Stimulated activated CD4-positive, alpha-beta T cell treated with anti-CD3 and anti-CD28 coated beads, TNF-alpha, amount 100 ng/mL, for 24 hours (primary cell): Measurements from ENCODE around the gene MYL6B.

Experiments used
- DNase-seq, 3 experiments: peaks; one replicate each; pipeline ENCODE4 v3.0.0-alpha.2; 2020; ENCODE audit warnings: low read depth in 3 of 3

Gene MYL6B

GRCh38 chr12:56122637-56123036 is 29.8 kb upstream of the MYL6B start:
- no peak for DNase-seq

- DNase-seq: no peak
These were observed 28.3 kb upstream of the MYL6B start for GRCh38 chr12:56124133-56124532.

GRCh38 chr12:56126732-56127239 is 25.6 kb upstream of the MYL6B start:
- no peak for DNase-seq

GRCh38 chr12:56127485-56127887 is 24.9 kb upstream of the MYL6B start:
- no peak for DNase-seq

- DNase-seq: peak; percentile 93 to 97 (median 97)
These were observed 24.3 kb upstream of the MYL6B start, which contains the start of gene ESYT1 for GRCh38 chr12:56127888-56128669. Gene ESYT1 (plus strand): TSS chr12:56128267. CDS start chr12:56128320, 53 bp downstream.

GRCh38 chr12:56128670-56129205 is 23.6 kb upstream of the MYL6B start:
- no peak for DNase-seq

- peak in 2 of 3 experiments; percentile 44 to 73 for DNase-seq
These were observed 23.0 kb upstream of the MYL6B start for GRCh38 chr12:56129206-56129941.

GRCh38 chr12:56129942-56130495 is 22.4 kb upstream of the MYL6B start:
- DNase-seq: no peak

GRCh38 chr12:56130876-56131275 is 21.5 kb upstream of the MYL6B start:
- DNase-seq: no peak

- no peak for DNase-seq
These were observed 17.5 kb upstream of the MYL6B start for GRCh38 chr12:56134897-56135296.

GRCh38 chr12:56137853-56138571 is 14.4 kb upstream of the MYL6B start:
- no peak for DNase-seq

GRCh38 chr12:56141946-56142784 is 10.2 kb upstream of the MYL6B start:
- no peak for DNase-seq

- no peak for DNase-seq
These were observed 9.2 kb upstream of the MYL6B start for GRCh38 chr12:56143217-56143616.

- DNase-seq: no peak
These were observed 8.5 kb upstream of the MYL6B start for GRCh38 chr12:56143870-56144269.

- DNase-seq: no peak
These were observed 7.2 kb upstream of the MYL6B start for GRCh38 chr12:56145217-56145616.

- no peak for DNase-seq
These were observed 5.6 kb upstream of the MYL6B start for GRCh38 chr12:56146492-56147460.

GRCh38 chr12:56150563-56150962 is 1.8 kb upstream of the MYL6B start:
- DNase-seq: no peak

- DNase-seq: peak; percentile 41 to 67 (median 64)
These were observed 685 bp upstream of the MYL6B start for GRCh38 chr12:56151672-56152131.
